Activated naive CD8-positive, alpha-beta T cell treated with anti-CD3 and anti-CD28 coated beads, Interleukin-2, amount 50 U/mL, for 24 hours (primary cell): ENCODE data around the gene CTSC.
A peak's percentile ranks its signal among the peaks of the same experiment; 100 is the strongest.
"Not testable (repeated sequence)": the region's sequence is repeated elsewhere in the genome, so short reads cannot be mapped to it uniquely, and the experiment has no call there.

Experiments
- ATAC-seq: fragments of 150-1000 bp; cut with Tn5 transposase; one replicate; pipeline ENCODE4 v1.10.0; 2021
- DNase-seq: peaks from one replicate; pipeline ENCODE4 v3.0.0; 2021
- H3K27ac Mint-ChIP-seq: one replicate; pipeline ENCODE4 v1.8.0; 2021; ENCODE audit warnings: mild to moderate bottlenecking, mixed read lengths
- H3K27me3 Mint-ChIP-seq: one replicate; pipeline ENCODE4 v1.8.0; 2021; ENCODE audit warnings: mixed read lengths
- H3K36me3 Mint-ChIP-seq: one replicate; pipeline ENCODE4 v1.8.0; 2021; ENCODE audit warnings: low read depth, mixed read lengths
- H3K4me1 Mint-ChIP-seq: one replicate; pipeline ENCODE4 v1.8.0; 2021; ENCODE audit warnings: mixed read lengths
- H3K4me3 Mint-ChIP-seq: one replicate; pipeline ENCODE4 v1.8.0; 2021; ENCODE audit warnings: mild to moderate bottlenecking, moderate library complexity, mixed read lengths
- H3K9me3 Mint-ChIP-seq: one replicate; pipeline ENCODE4 v1.8.0; 2021; ENCODE audit warnings: mixed read lengths

Gene CTSC

GRCh38 chr11:88337987-88338668 lies 592 bp upstream of the CTSC start:
- Mint-ChIP-seq H3K27me3 (no peaks in the 10 kb centered on the region), H3K27ac (peak overlapping the region; percentile 89), H3K9me3 (no peaks in the 10 kb centered on the region), H3K36me3 (peaks cover 27% of the 10 kb centered on the region), H3K4me3 (peak overlapping the region; percentile 87), H3K4me1 (peaks cover 50% of the 10 kb centered on the region)
- DNase-seq (peak; percentile 54), ATAC-seq (peak; percentile 81)

DNA sequence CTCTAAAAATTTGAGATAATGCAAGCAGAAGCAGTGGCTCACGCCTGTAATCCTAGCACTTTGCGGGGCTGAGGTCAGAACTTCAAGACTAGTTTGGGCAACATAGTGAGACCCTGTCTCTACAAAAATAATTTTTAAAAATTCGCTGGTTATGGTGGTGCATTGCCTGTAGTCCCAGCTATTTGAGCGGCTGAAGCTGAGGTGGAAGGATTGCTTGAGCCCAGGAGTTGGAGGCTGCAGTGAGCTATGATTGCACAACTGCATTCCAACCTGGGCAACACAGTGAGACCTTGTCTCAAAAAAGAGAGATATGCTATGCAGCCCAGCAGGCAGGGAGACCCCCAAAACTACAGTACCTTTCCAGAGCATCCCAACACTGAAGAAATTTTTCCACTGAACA lies 2.3 kb downstream of the CTSC start:
- Mint-ChIP-seq H3K4me1 (peaks cover 66% of the 10 kb centered on the region), H3K4me3 (peak overlapping the region; percentile 87), H3K36me3 (peaks cover 49% of the 10 kb centered on the region), H3K27ac (peak overlapping the region; percentile 46), H3K9me3 (no peaks in the 10 kb centered on the region), H3K27me3 (no peaks in the 10 kb centered on the region)
- DNase-seq (no peak), ATAC-seq (no peak)

GRCh38 chr11:88333862-88334261 lies 3.7 kb downstream of the CTSC start:
- Mint-ChIP-seq H3K4me3 (peak overlapping the region; percentile 63), H3K36me3 (peaks cover 62% of the 10 kb centered on the region), H3K27ac (no peak overlapping the region), H3K4me1 (peaks cover 67% of the 10 kb centered on the region), H3K9me3 (no peaks in the 10 kb centered on the region), H3K27me3 (no peaks in the 10 kb centered on the region)
- ATAC-seq (no peak), DNase-seq (no peak)

DNA sequence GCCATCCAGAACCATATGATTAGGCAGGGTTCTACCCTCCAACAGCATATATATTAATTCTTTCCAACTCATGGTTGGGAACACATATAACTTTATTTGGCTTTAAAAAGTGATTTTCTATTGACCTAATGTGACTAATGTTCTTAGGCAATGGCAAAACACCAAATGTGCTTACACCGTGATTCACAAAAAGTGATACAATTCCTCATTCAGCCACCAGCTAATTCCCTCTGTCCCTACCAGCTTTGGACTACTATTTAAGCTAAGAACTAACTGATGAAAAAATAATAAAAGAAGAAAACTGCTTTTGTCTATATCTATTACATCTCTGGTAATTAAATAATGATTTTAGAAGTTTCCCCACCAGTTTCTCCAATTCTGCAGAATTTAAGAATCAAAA lies 4.7 kb downstream of the CTSC start:
- Mint-ChIP-seq H3K36me3 (peaks cover 72% of the 10 kb centered on the region), H3K4me1 (peaks cover 69% of the 10 kb centered on the region), H3K27me3 (no peaks in the 10 kb centered on the region), H3K4me3 (no peak overlapping the region), H3K9me3 (no peaks in the 10 kb centered on the region), H3K27ac (no peak overlapping the region)
- DNase-seq = no peak
- no peak for ATAC-seq

DNA sequence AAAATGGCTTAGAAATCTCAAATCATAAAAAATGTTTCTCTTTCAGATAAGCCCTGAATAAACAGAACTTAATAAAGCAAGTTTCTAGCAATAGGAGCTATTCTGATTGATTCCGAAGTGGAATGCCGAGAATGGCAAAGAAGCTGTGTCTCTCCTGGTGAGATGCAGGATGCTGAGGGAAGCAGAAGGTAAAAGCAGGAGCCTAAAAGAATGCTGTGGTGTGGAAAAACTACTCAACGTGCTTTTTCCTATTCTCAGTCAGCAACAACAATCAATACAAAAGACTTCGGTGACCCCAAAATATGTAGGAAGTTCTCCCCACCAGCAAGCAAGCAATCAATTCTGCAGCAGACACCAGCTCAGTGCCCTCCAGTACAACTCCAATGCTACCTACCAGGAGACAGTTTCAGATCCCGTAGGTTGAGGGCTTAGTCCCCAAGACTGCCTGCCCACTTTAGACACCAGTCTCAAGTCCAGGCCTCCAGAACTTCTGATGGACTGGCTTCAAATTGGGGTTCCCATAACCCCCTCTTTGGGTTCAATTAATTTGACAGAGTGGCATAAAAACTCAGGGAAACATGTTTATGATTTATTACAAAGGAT lies 6.6 kb downstream of the CTSC start:
- no peak for DNase-seq
- peaks cover 82% of the 10 kb centered on the region for H3K36me3 Mint-ChIP-seq
- no peak for ATAC-seq
- H3K4me3 Mint-ChIP-seq = no peak overlapping the region
- H3K4me1 Mint-ChIP-seq = peaks cover 83% of the 10 kb centered on the region
- no peaks in the 10 kb centered on the region for H3K27me3 Mint-ChIP-seq
- H3K27ac Mint-ChIP-seq = no peak overlapping the region
- H3K9me3 Mint-ChIP-seq = no peaks in the 10 kb centered on the region

DNA sequence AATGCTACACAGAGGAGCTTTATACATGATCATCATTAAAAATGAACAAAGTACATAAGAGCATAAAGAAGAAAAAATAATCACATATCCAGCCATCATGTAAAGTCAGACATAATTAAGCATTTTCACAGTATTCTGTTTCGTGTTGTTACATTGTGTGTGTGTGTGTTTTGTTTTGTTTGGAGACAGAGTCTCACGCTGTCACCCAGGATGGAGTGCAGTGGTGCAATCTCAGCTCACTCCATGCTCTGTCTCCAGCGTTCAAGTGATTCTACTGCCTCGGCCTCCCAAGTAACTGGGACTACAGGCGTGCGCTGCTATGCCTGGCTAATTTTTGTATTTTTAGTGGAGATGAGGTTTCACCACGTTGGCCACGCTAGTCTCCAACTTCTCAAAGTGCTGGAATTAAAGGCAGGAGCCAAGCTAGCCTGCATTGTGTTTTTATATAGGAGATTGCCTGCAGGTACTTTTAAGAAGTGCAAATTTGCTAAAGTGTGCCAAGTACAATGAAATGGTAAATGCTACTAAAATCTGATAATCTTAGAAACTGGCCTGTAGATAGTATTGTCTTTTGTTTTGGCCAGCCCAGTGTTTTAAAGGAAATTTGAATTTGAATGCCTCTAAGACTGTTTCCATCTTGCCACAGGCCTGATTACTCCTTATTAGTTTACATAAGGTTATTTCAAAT lies 7.8 kb downstream of the CTSC start:
- DNase-seq = no peak
- Mint-ChIP-seq H3K4me1 (peaks cover 82% of the 10 kb centered on the region), H3K27me3 (no peaks in the 10 kb centered on the region), H3K27ac (no peak overlapping the region), H3K4me3 (no peak overlapping the region), H3K36me3 (peaks cover 82% of the 10 kb centered on the region), H3K9me3 (no peaks in the 10 kb centered on the region)
- ATAC-seq = no peak

DNA sequence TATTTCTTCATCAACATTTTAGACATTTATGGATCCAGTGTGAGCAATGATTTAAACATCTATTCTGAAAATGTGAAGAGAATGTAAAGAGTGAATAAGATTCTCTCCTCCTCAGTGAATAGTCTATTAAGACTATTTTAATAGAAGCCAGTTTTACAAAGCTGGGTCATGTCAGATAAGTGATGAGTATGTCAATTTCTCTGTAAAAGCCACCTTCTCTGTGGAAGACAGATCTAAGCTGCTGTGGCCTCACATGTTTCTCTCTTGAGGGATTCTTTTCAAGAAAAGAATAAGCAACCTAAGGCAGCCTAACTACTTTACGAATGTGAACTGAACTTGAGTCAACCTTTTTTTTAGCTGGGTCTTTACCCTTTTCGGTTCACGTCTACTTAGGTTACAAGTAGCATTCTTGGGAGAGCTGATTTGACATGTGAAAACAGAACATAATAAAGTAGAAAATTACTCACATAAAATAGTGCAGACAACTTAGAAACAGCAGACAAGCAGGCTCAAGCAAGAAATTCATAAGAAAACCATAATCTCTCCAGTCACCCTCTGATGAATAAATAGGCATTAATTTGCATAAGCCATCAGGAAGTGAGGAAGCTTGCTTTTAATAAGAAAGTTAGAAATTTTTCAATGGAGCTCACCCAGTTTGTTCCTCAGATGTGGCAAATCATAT lies 9.9 kb downstream of the CTSC start:
- ATAC-seq (no peak), DNase-seq (no peak)
- no peaks in the 10 kb centered on the region for H3K9me3 Mint-ChIP-seq
- H3K36me3 Mint-ChIP-seq = peaks cover 85% of the 10 kb centered on the region
- H3K27me3 Mint-ChIP-seq = no peaks in the 10 kb centered on the region
- H3K4me1 Mint-ChIP-seq = peaks cover 74% of the 10 kb centered on the region
- no peak overlapping the region for H3K27ac Mint-ChIP-seq
- no peak overlapping the region for H3K4me3 Mint-ChIP-seq

DNA sequence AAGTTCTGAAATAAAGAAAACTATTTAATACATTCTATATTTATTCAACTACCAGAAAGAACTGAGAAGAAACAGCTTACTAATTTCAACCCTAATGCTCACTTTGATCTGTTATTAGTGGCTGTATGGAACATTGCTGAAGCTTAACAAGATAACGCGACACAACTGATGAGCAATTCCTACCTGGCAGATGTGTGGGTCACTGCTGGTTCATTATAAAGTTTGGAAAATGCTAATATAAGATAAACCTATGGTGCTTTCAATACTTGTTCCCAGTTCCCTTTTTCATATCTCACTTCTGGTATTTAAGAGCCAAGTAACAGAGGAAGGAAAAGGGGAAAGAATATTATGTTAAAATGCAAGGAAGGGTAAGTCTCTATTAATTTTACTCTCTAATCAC lies 10.5 kb downstream of the CTSC start:
- ATAC-seq (no peak), DNase-seq (no peak)
- no peaks in the 10 kb centered on the region for H3K9me3 Mint-ChIP-seq
- H3K27ac Mint-ChIP-seq = no peak overlapping the region
- H3K4me1 Mint-ChIP-seq = peaks cover 71% of the 10 kb centered on the region
- H3K27me3 Mint-ChIP-seq = no peaks in the 10 kb centered on the region
- H3K4me3 Mint-ChIP-seq = no peak overlapping the region
- peaks cover 88% of the 10 kb centered on the region for H3K36me3 Mint-ChIP-seq

DNA sequence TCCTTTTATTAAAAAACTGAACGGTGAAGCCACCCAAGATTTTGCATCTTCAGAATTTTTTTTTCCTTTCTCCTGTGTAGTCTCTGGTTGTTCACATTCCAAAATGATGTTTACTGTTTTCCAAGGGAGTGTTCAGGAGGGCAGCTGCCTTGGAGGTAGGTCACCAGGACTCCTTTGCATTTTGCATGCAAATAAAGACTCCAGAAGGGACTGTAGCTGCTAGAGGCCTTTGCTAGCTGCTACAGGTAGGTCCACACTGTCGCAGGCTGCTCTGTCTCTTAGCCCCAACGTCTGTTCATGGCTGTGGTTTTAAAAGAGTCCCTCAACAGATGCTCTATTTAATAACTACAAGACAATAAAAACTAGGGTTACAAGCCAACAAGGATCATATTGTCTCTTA lies 11.4 kb downstream of the CTSC start:
- Mint-ChIP-seq H3K36me3 (peaks cover 89% of the 10 kb centered on the region), H3K4me1 (peaks cover 69% of the 10 kb centered on the region), H3K9me3 (no peaks in the 10 kb centered on the region), H3K27me3 (no peaks in the 10 kb centered on the region), H3K27ac (no peak overlapping the region), H3K4me3 (no peak overlapping the region)
- no peak for DNase-seq
- ATAC-seq = no peak

- Mint-ChIP-seq H3K4me3 (no peak overlapping the region), H3K36me3 (peaks cover 84% of the 10 kb centered on the region), H3K27ac (no peak overlapping the region), H3K9me3 (no peaks in the 10 kb centered on the region), H3K27me3 (no peaks in the 10 kb centered on the region), H3K4me1 (peaks cover 71% of the 10 kb centered on the region)
- DNase-seq (no peak), ATAC-seq (no peak)
Measured at GRCh38 chr11:88324562-88325345, 12.8 kb downstream of the CTSC start.

GRCh38 chr11:88322881-88323280 lies 14.7 kb downstream of the CTSC start:
- DNase-seq, H3K27me3 Mint-ChIP-seq, H3K27ac Mint-ChIP-seq, H3K4me3 Mint-ChIP-seq, H3K9me3 Mint-ChIP-seq, ATAC-seq: not testable (repeated sequence)
- Mint-ChIP-seq H3K36me3 (peaks cover 70% of the 10 kb centered on the region), H3K4me1 (peaks cover 52% of the 10 kb centered on the region)

GRCh38 chr11:88321412-88321811 lies 16.1 kb downstream of the CTSC start:
- ATAC-seq, H3K9me3 Mint-ChIP-seq, H3K27ac Mint-ChIP-seq, H3K27me3 Mint-ChIP-seq, DNase-seq, H3K4me3 Mint-ChIP-seq: not testable (repeated sequence)
- peaks cover 68% of the 10 kb centered on the region for H3K36me3 Mint-ChIP-seq
- H3K4me1 Mint-ChIP-seq = peaks cover 38% of the 10 kb centered on the region

- Mint-ChIP-seq H3K36me3 (peaks cover 64% of the 10 kb centered on the region), H3K9me3 (no peaks in the 10 kb centered on the region), H3K27ac (no peak overlapping the region), H3K4me3 (no peak overlapping the region), H3K4me1 (peaks cover 27% of the 10 kb centered on the region), H3K27me3 (no peaks in the 10 kb centered on the region)
- DNase-seq (no peak), ATAC-seq (no peak)
Measured at GRCh38 chr11:88320149-88320559, 17.4 kb downstream of the CTSC start.

DNA sequence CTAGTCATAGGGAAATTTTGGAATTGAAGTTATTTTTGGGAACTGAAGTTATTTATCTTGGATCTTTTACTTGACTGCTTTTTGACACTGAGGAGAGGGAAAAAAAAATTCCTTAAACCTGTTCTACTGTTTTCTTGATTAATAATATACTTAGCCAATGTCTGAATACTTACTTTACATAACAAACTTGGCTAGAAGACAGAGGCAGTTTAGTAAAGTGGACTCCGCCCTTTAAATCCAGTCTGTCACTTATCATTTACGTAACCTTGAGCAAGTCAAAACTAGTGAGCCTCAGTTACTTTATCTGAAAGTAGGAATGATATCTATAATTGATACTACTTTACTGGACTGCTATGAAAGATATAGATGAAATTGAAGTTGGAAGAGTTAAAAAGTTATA lies 19.5 kb downstream of the CTSC start:
- no peak for ATAC-seq
- no peak overlapping the region for H3K4me3 Mint-ChIP-seq
- no peaks in the 10 kb centered on the region for H3K27me3 Mint-ChIP-seq
- H3K27ac Mint-ChIP-seq = no peak overlapping the region
- no peaks in the 10 kb centered on the region for H3K9me3 Mint-ChIP-seq
- H3K4me1 Mint-ChIP-seq = peaks cover 13% of the 10 kb centered on the region
- peaks cover 47% of the 10 kb centered on the region for H3K36me3 Mint-ChIP-seq
- no peak for DNase-seq
